Muscle layer of colon (tissue), 2 donors: ENCODE data around the gene DAZAP2.
"Not testable (repeated sequence)": the region's sequence is repeated elsewhere in the genome, so short reads cannot be mapped to it uniquely, and the experiment has no call there.

ENCODE experiments used
- H3K27ac ChIP-seq: one replicate; pipeline ENCODE4 v1.7.0; 2013; ENCODE audit warnings: low read depth, mild to moderate bottlenecking, low read length, moderate library complexity
- H3K27me3 ChIP-seq, 2 donors: one replicate each; pipeline ENCODE4 v1.7.0; 2013; ENCODE audit warnings: low read length in 2 of 2, mild to moderate bottlenecking in 2 of 2; ENCODE audit not compliant: insufficient read depth in 2 of 2, control insufficient read depth in 1 of 2
- H3K36me3 ChIP-seq: one replicate; pipeline ENCODE4 v1.7.0; 2013; ENCODE audit warnings: mild to moderate bottlenecking, low read length; ENCODE audit not compliant: insufficient read depth
- H3K4me1 ChIP-seq: one replicate; pipeline ENCODE4 v1.7.0; 2013; ENCODE audit warnings: mild to moderate bottlenecking, low read length; ENCODE audit not compliant: insufficient read depth
- H3K4me3 ChIP-seq, 2 donors: one replicate each; pipeline ENCODE4 v1.7.0; 2013; ENCODE audit warnings: low read length in 2 of 2, low read depth in 1 of 2, mild to moderate bottlenecking in 1 of 2, moderate library complexity in 1 of 2
- H3K9ac ChIP-seq: one replicate; pipeline ENCODE4 v1.7.0; 2013; ENCODE audit warnings: low read length
- H3K9me3 ChIP-seq: one replicate; pipeline ENCODE4 v1.7.0; 2013; ENCODE audit warnings: mild to moderate bottlenecking, low read length
- donor health status: abdominal sarcoma.
- donor health status: Adenocarcinoma of cecum.

DAZAP2 gene

DNA sequence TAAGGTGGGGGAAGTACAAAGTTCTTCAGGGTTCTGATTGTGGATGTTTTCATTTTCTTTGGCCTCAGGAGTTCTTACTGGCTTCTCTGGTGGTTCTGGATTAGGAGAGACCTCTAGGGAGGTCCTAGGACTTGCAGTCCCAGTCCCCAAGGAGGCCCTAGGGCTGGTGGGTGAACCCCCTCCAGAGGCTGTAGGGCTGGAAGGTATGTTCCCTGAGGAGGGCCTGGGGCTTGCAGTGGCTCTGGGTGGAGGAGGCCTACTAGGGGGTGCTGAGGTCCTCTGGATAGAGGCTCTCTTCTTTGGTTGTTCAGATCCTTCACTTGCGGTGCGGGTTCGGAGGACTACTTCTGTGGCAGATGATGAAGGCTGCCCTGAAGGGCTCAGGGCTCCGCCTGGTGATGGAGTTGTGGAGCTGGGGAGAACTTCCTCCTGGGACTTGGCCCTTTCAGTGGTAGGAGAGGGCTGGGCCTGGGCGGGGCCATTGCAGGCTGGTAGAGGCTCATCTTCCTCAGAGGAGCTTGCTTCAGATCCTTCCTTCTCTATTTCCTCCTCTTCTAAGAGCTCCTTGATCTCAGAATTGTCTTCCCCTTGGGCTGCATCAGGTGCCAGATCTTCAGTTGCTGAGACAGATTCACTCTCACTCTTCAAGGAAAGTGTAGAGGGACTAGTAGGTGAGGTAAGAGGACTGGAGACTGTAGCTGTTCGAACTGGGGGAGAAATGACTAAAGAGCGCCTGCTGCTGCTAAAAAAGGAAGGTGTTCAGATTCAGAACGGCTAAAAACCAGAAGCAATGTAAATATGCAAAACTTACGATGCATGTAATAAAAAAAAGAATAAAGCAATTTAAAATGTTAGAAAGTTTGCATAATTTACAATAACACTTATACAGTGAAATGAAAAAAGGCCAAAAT lies 53.2 kb downstream of the DAZAP2 start:
- not testable (repeated sequence) for H3K27ac ChIP-seq, H3K27me3 ChIP-seq, H3K9ac ChIP-seq, H3K36me3 ChIP-seq, H3K4me1 ChIP-seq, H3K4me3 ChIP-seq, H3K9me3 ChIP-seq
